Mesenchymal stem cell (in vitro differentiated cells and primary cell): ENCODE data around the gene CAMTA1.

Experiments used
- DNase-seq: peaks from one replicate; pipeline ENCODE4 v3.0.0-alpha.2; 2013
- H2AFZ ChIP-seq: one replicate; pipeline ENCODE4 v1.6.1; 2013; ENCODE audit warnings: low read depth, mild to moderate bottlenecking, control low read depth, inconsistent platforms, low read length, moderate library complexity
- H2AK5ac ChIP-seq: 2 replicates; pipeline ENCODE4 v1.6.1; 2013; ENCODE audit warnings: low read length, moderate library complexity, mild to moderate bottlenecking, inconsistent platforms; ENCODE audit not compliant: severe bottlenecking
- H2BK120ac ChIP-seq: one replicate; pipeline ENCODE4 v1.6.1; 2013; ENCODE audit warnings: low read depth, mild to moderate bottlenecking, inconsistent platforms, low read length, moderate library complexity
- H2BK12ac ChIP-seq, 2 experiments: one replicate each; pipeline ENCODE4 v1.6.1; 2013; ENCODE audit warnings: inconsistent platforms in 2 of 2, low read length in 2 of 2, mild to moderate bottlenecking in 2 of 2, moderate library complexity in 2 of 2, control low read depth in 1 of 2
- H2BK15ac ChIP-seq: one replicate; pipeline ENCODE4 v1.6.1; 2013; ENCODE audit warnings: mild to moderate bottlenecking, low read depth, inconsistent platforms; ENCODE audit not compliant: poor library complexity, severe bottlenecking
- H2BK5ac ChIP-seq: 2 replicates; pipeline ENCODE4 v1.6.1; 2013; ENCODE audit warnings: low read depth, mild to moderate bottlenecking, low read length, control low read depth, inconsistent platforms; ENCODE audit not compliant: poor library complexity, severe bottlenecking
- H3K14ac ChIP-seq, 2 experiments: one replicate each; pipeline ENCODE4 v1.6.1; 2013; ENCODE audit warnings: inconsistent platforms in 2 of 2, low read length in 2 of 2, control low read depth in 1 of 2, mild to moderate bottlenecking in 1 of 2, moderate library complexity in 1 of 2
- H3K18ac ChIP-seq, 2 experiments: one replicate each; pipeline ENCODE4 v1.6.1; 2013; ENCODE audit warnings: inconsistent platforms in 2 of 2, low read length in 2 of 2, control low read depth in 1 of 2, low read depth in 1 of 2, mild to moderate bottlenecking in 1 of 2
- H3K23ac ChIP-seq, 2 experiments: one replicate each; pipeline ENCODE4 v1.6.1; 2013; ENCODE audit warnings: inconsistent platforms in 2 of 2, low read length in 2 of 2, mild to moderate bottlenecking in 2 of 2, moderate library complexity in 2 of 2, control low read depth in 1 of 2
- H3K27ac ChIP-seq: 2 replicates; pipeline ENCODE4 v1.5.1; 2013; ENCODE audit warnings: mild to moderate bottlenecking, moderate library complexity, low read length, control low read depth, inconsistent platforms; ENCODE audit not compliant: poor library complexity, severe bottlenecking
- H3K27me3 ChIP-seq, 2 experiments: 2 replicates each; pipeline versions ENCODE4 v1.6.1 to v1.7.0; 2013; ENCODE audit warnings: low read length in 2 of 2, mild to moderate bottlenecking in 2 of 2, moderate library complexity in 2 of 2, control low read depth in 1 of 2, inconsistent platforms in 1 of 2; ENCODE audit not compliant: control insufficient read depth in 1 of 2, insufficient read depth in 1 of 2
- H3K36me3 ChIP-seq, 2 experiments: 2 replicates each; pipeline versions ENCODE4 v1.6.1 to v1.7.0; 2013; ENCODE audit warnings: low read length in 2 of 2, control low read depth in 1 of 2, inconsistent platforms in 1 of 2, low read depth in 1 of 2, mild to moderate bottlenecking in 1 of 2; ENCODE audit not compliant: insufficient read depth in 2 of 2, control insufficient read depth in 1 of 2
- H3K4ac ChIP-seq, 2 experiments: one replicate each; pipeline ENCODE4 v1.6.1; 2013; ENCODE audit warnings: inconsistent platforms in 2 of 2, low read length in 2 of 2, mild to moderate bottlenecking in 2 of 2, moderate library complexity in 2 of 2, control low read depth in 1 of 2, low read depth in 1 of 2
- H3K4me1 ChIP-seq: 2 replicates; pipeline ENCODE4 v1.6.1; 2013; ENCODE audit warnings: low read depth, low read length, control low read depth; ENCODE audit not compliant: control insufficient read depth, insufficient read depth
- H3K4me2 ChIP-seq: 2 replicates; pipeline ENCODE4 v1.6.1; 2013; ENCODE audit warnings: low read length, mild to moderate bottlenecking, inconsistent platforms; ENCODE audit not compliant: poor library complexity, severe bottlenecking
- H3K4me3 ChIP-seq, 2 experiments: 2 replicates each; pipeline versions ENCODE4 v1.5.1 to v1.7.0; 2013; ENCODE audit warnings: low read length in 2 of 2, mild to moderate bottlenecking in 2 of 2, control low read depth in 1 of 2, low read depth in 1 of 2; ENCODE audit not compliant: insufficient read depth in 1 of 2
- H3K79me1 ChIP-seq: replicated peaks from 2 replicates; pipeline ENCODE4 v1.6.1; 2013; ENCODE audit warnings: mild to moderate bottlenecking, control low read depth, low read length, inconsistent platforms; ENCODE audit not compliant: poor library complexity, severe bottlenecking
- H3K9ac ChIP-seq: 2 replicates; pipeline ENCODE4 v1.7.0; 2013; ENCODE audit warnings: mild to moderate bottlenecking, low read length, moderate library complexity
- H3K9me3 ChIP-seq: 2 replicates; pipeline ENCODE4 v1.7.0; 2013; ENCODE audit warnings: mild to moderate bottlenecking, low read length; ENCODE audit not compliant: control insufficient read depth
- H4K8ac ChIP-seq: one replicate; pipeline ENCODE4 v1.6.1; 2013; ENCODE audit warnings: inconsistent platforms, mild to moderate bottlenecking, low read length, moderate library complexity
- H4K91ac ChIP-seq: one replicate; pipeline ENCODE4 v1.6.1; 2013; ENCODE audit warnings: mild to moderate bottlenecking, low read length, inconsistent platforms
- WGBS: methylation state at CpG from one replicate; pipeline ENCODE4 v1.1.7; 2013; ENCODE audit warnings: mixed read lengths; 5-methylcytosine and 5-hydroxymethylcytosine counted together

Gene CAMTA1

GRCh38 chr1:7388488-7389185 lies 603.4 kb downstream of the CAMTA1 start:
- no peak for DNase-seq
- no peaks in the 10 kb centered on the region for H3K79me1 ChIP-seq
- H3K36me3 ChIP-seq, result no peaks in the 10 kb centered on the region
- no peak overlapping the region for H3K27ac ChIP-seq
- H3K9me3 ChIP-seq, result no peaks in the 10 kb centered on the region
- H4K91ac ChIP-seq, result peak overlapping the region; percentile 36
- H3K9ac ChIP-seq, result no peak overlapping the region
- peak overlapping the region; percentile 23 to 58 for H3K18ac ChIP-seq
- H2BK12ac ChIP-seq, result peak overlapping the region in 1 of 2 experiments; percentile 11
- 85% methylated on average over 17 of the region's 19 CpGs for WGBS
- H3K4me1 ChIP-seq, result peaks cover 26% of the 10 kb centered on the region
- H2BK5ac ChIP-seq, result no peak overlapping the region
- H3K4me2 ChIP-seq, result no peak overlapping the region
- peak overlapping the region in 1 of 2 experiments; percentile 16 for H3K23ac ChIP-seq
- H2AFZ ChIP-seq, result no peak overlapping the region
- peak overlapping the region in 1 of 2 experiments; percentile 3 for H3K4ac ChIP-seq
- H2BK120ac ChIP-seq, result no peak overlapping the region
- H3K27me3 ChIP-seq, result peaks cover 0 to 2% of the 10 kb centered on the region in 2 experiments
- no peak overlapping the region for H2BK15ac ChIP-seq
- peak overlapping the region in 1 of 2 experiments; percentile 62 for H3K14ac ChIP-seq
- no peak overlapping the region for H2AK5ac ChIP-seq
- H4K8ac ChIP-seq, result peak overlapping the region; percentile 86
- no peak overlapping the region for H3K4me3 ChIP-seq

- H3K18ac ChIP-seq, result peak overlapping the region; percentile 58 to 59
- no peak overlapping the region for H2AK5ac ChIP-seq
- H2BK15ac ChIP-seq, result peak overlapping the region; percentile 55
- peak overlapping the region; percentile 52 for H4K91ac ChIP-seq
- H3K4ac ChIP-seq, result peak overlapping the region in 1 of 2 experiments; percentile 30
- H3K36me3 ChIP-seq, result no peaks in the 10 kb centered on the region
- no peak overlapping the region for H3K4me3 ChIP-seq
- peak; percentile 30 for DNase-seq
- H3K9me3 ChIP-seq, result no peaks in the 10 kb centered on the region
- H2BK5ac ChIP-seq, result no peak overlapping the region
- peaks cover 26% of the 10 kb centered on the region for H3K4me1 ChIP-seq
- no peak overlapping the region for H3K27ac ChIP-seq
- H3K23ac ChIP-seq, result no peak overlapping the region
- no peaks in the 10 kb centered on the region for H3K79me1 ChIP-seq
- peak overlapping the region; percentile 36 for H3K9ac ChIP-seq
- H4K8ac ChIP-seq, result peak overlapping the region; percentile 86
- WGBS, result 43% methylated on average over 13 of the region's 13 CpGs
- H2BK120ac ChIP-seq, result peak overlapping the region; percentile 27
- H2AFZ ChIP-seq, result no peak overlapping the region
- H3K14ac ChIP-seq, result peak overlapping the region in 1 of 2 experiments; percentile 3
- peak overlapping the region; percentile 11 to 38 for H2BK12ac ChIP-seq
- H3K27me3 ChIP-seq, result no peaks in the 10 kb centered on the region
- H3K4me2 ChIP-seq, result no peak overlapping the region
Observed at GRCh38 chr1:7389201-7389905, 604.1 kb downstream of the CAMTA1 start.

GRCh38 chr1:7389906-7390603 lies 604.8 kb downstream of the CAMTA1 start:
- peak overlapping the region; percentile 86 for H4K8ac ChIP-seq
- H3K9me3 ChIP-seq, result peaks cover 1% of the 10 kb centered on the region

GRCh38 chr1:7390604-7391000 lies 605.3 kb downstream of the CAMTA1 start:
- H3K23ac ChIP-seq, result no peak overlapping the region
- H3K9ac ChIP-seq, result no peak overlapping the region
- H3K27me3 ChIP-seq, result no peaks in the 10 kb centered on the region
- H4K91ac ChIP-seq, result no peak overlapping the region
- no peak overlapping the region for H3K18ac ChIP-seq
- H3K36me3 ChIP-seq, result no peaks in the 10 kb centered on the region
- H3K79me1 ChIP-seq, result no peaks in the 10 kb centered on the region
- no peak overlapping the region for H3K4me2 ChIP-seq
- no peak overlapping the region for H2AK5ac ChIP-seq
- WGBS, result 95% methylated on average over 7 of the region's 7 CpGs
- peak overlapping the region in 1 of 2 experiments; percentile 37 for H2BK12ac ChIP-seq
- H2BK120ac ChIP-seq, result no peak overlapping the region
- no peak overlapping the region for H2BK15ac ChIP-seq
- no peak for DNase-seq
- no peak overlapping the region for H3K14ac ChIP-seq
- H3K4me3 ChIP-seq, result no peak overlapping the region
- no peak overlapping the region for H4K8ac ChIP-seq
- H2BK5ac ChIP-seq, result no peak overlapping the region
- H3K27ac ChIP-seq, result no peak overlapping the region
- H3K4me1 ChIP-seq, result peaks cover 23% of the 10 kb centered on the region
- no peak overlapping the region for H3K4ac ChIP-seq
- H3K9me3 ChIP-seq, result peaks cover 7% of the 10 kb centered on the region
- no peak overlapping the region for H2AFZ ChIP-seq

More at GRCh38 chr1:7389906-7390603, 604.8 kb downstream of the CAMTA1 start:
- Histone ChIP-seq H2BK120ac (peak overlapping the region; percentile 27), H3K4ac (peak overlapping the region; percentile 13 to 30), H2BK12ac (peak overlapping the region in 1 of 2 experiments; percentile 38), H2AK5ac (no peak overlapping the region), H3K4me2 (no peak overlapping the region), H3K23ac (no peak overlapping the region), H2BK15ac (peak overlapping the region; percentile 55), H3K27ac (no peak overlapping the region), H4K91ac (peak overlapping the region; percentile 52), H2BK5ac (no peak overlapping the region), H3K79me1 (no peaks in the 10 kb centered on the region), H3K36me3 (no peaks in the 10 kb centered on the region), H3K4me1 (peaks cover 26% of the 10 kb centered on the region), H3K27me3 (no peaks in the 10 kb centered on the region), H3K9ac (no peak overlapping the region), H3K4me3 (no peak overlapping the region), H3K18ac (peak overlapping the region; percentile 2 to 59), H2AFZ (no peak overlapping the region), H3K14ac (peak overlapping the region in 1 of 2 experiments; percentile 30)
- DNase-seq, result no peak
- 94% methylated on average over 15 of the region's 15 CpGs for WGBS
